Peyer's patch (tissue), 4 donors: ENCODE results near the gene ADGB.

ENCODE experiments used
- CTCF ChIP-seq, 6 experiments: fragments of 450-650 bp in 4 of 6; fragments of 200-600 bp in 2 of 6; sonication (generic) in 1 of 6; IDR thresholded peaks; one replicate each; pipeline ENCODE4 v1.5.1; 2017 to 2019; ENCODE audit warnings: antibody characterized with exemption in 6 of 6, mild to moderate bottlenecking in 3 of 6, moderate library complexity in 1 of 6
- POLR2A ChIP-seq, 2 donors: fragments of 450-650 bp; IDR thresholded peaks; one replicate each; pipeline ENCODE4 v1.5.1; 2017; ENCODE audit warnings: antibody characterized with exemption in 2 of 2, mild to moderate bottlenecking in 2 of 2, moderate library complexity in 2 of 2

GRCh38 chr6:146856296-146856695, 257.5 kb downstream of the ADGB start:
- no peak for TF ChIP-seq POLR2A (IDR thresholded peaks at IDR 0.05)
- no peak for TF ChIP-seq CTCF (IDR thresholded peaks at IDR 0.05)
